ENCODE results near the gene GPRC5C.

DNA sequence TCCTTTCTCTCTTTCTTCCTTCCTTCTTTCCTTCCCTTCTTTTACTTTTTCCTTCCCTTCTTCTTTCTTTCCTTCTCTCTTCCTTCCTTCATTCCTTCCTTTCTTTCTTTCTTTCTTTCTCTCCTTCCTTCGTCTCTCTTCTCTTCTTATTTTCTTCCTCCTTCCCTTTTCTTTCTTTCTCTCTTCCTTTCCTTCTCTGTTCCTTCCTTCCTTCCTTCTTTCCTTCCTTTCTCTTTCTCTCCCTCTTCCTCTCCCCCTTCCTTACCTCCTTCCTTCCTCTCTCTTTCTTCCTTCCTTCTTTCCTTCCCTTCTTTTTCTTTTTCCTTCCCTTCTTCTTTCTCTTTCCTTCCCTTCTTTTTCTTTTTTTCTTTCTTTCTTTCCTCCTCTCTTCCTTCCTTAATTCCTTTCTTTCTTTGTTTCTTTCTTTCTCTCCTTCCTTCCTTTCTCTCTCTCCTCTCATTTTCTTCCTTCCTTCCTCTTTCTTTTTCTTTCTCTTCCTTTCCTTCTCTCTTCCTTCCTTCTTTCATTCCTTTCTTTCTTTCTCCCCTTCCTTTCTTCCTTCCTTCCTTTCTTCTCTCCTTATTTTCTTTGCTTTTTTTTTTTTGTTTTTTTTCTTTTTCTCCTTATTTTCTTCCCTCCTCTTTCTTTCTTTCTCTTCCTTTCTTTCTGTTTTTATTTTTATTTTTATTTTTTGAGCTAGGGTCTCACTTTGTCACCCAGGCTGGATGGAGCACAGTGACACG is 41.8 kb upstream of the GPRC5C start:
- TF ChIP-seq, protein P1, sequence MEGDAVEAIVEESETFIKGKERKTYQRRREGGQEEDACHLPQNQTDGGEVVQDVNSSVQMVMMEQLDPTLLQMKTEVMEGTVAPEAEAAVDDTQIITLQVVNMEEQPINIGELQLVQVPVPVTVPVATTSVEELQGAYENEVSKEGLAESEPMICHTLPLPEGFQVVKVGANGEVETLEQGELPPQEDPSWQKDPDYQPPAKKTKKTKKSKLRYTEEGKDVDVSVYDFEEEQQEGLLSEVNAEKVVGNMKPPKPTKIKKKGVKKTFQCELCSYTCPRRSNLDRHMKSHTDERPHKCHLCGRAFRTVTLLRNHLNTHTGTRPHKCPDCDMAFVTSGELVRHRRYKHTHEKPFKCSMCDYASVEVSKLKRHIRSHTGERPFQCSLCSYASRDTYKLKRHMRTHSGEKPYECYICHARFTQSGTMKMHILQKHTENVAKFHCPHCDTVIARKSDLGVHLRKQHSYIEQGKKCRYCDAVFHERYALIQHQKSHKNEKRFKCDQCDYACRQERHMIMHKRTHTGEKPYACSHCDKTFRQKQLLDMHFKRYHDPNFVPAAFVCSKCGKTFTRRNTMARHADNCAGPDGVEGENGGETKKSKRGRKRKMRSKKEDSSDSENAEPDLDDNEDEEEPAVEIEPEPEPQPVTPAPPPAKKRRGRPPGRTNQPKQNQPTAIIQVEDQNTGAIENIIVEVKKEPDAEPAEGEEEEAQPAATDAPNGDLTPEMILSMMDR (IDR thresholded peaks at IDR 0.05): no peak
- no peak for TF ChIP-seq POLR2A (IDR thresholded peaks at IDR 0.05)
